NCI-H146 treated with DMSO at 0.1 percent for 48 hours (cell line): ENCODE data around the gene PSD.

Experiments
- DNase-seq: peaks from one replicate; lab custom pipeline; 2025; ENCODE audit not compliant: unreplicated experiment; lab: John Stamatoyannopoulos, UW

PSD gene

DNA sequence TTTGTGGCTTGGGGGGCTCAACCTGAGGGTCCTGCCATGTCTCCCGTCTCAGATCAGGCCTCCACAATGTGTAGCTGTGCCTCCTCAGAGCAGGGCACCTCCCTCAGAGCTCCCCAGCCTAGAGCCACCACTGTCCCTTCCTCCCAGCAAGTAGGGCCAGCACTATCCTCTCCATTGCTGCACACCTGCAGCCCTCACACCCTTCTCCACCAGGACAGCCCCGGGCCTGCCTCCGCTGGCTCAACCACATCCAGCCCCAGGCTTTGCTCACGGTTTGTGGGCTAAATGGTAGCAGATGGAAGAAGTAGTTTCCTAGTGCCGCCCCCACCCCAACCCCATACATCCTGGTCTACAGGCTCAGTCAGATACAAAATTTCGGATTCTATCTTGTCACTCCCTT lies 13.0 kb downstream of the PSD start:
- no peak for DNase-seq

GRCh38 chr10:102405108-102405571 lies 13.4 kb downstream of the PSD start:
- no peak for DNase-seq

- DNase-seq = no peak
These were observed 14.1 kb downstream of the PSD start for GRCh38 chr10:102404361-102405107.

DNA sequence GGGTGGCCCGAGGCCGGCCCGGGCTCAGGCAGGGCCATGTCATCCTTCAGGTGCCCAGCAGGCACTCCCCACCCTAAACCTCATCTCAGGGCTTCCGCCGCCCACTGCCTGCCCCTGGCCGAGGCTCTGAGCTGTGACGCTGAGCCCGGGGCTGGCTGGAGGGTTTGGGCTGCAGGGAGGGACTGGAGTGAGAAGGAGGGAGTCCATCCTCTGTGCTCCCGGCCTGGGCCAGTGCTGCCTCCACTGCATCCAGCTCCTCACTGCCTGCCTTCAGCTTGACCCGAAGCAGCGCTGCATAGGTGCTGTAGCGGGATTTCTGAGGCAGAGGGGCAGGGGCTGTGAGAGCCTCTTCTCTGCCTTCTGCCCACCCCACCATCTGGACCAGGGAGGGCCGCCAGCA lies 15.5 kb downstream of the PSD start:
- no peak for DNase-seq

DNA sequence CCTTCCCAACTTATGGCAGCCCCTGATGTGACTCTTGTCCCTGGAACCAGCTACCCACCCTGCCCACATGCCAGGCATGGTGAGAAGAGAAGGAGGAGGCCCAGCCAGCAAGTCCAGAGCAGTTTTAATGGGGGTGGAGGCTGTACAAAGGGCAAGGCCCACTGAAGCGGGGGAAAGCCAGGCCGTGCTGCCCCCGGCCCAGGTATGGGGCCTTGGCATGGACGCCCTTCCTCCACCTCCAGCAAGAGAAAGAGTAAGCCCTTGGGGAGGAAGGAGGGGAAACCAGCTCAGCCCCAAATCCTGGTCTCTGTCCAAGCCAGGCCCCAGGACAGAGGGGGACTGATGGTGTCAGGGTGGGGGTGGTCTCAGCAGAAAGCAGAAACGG lies 16.1 kb downstream of the PSD start:
- no peak for DNase-seq

- DNase-seq = no peak
These were observed 16.7 kb downstream of the PSD start for GRCh38 chr10:102401735-102402511.

DNA sequence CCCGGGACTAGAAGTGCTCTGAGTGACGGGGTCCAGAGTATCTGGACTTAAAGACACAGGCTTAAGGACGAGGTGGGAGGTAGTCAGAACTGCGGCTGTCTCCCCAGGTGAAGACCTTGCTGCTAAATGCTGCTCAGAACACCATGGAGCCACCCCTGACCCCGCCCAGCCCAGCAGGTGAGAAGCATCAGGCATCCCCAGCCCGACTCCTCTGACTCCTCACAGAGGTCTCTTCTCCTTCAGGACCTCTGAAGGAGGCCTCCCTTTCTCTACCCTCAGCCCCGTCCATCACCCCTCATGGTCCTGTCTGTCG lies 17.3 kb downstream of the PSD start:
- DNase-seq = no peak

DNA sequence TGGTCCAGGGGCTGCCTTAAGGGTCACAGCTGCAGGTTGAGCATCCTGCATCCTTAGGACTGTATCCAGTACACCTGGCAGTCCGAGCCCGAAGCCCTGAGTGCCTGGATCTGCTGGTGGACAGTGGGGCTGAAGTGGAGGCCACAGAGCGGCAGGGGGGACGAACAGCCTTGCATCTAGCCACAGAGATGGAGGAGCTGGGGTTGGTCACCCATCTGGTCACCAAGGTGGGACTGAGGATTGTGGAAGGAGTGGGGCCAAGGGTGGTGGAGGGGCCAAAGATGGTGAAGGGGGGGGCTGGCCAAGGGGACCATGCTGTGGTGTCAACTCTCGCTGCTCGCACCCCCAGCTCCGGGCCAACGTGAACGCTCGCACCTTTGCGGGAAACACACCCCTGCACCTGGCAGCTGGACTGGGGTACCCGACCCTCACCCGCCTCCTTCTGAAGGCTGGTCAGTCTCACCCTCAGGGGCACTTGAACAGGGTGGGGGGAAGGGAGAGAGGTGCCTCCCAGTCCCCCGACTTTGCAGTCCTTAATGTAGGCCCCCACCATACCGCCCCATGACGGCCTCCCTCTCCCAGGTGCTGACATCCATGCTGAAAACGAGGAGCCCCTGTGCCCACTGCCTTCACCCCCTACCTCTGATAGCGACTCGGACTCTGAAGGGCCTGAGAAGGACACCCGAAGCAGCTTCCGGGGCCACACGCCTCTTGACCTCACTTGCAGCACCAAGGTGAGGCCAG lies 17.8 kb downstream of the PSD start:
- no peak for DNase-seq

DNA sequence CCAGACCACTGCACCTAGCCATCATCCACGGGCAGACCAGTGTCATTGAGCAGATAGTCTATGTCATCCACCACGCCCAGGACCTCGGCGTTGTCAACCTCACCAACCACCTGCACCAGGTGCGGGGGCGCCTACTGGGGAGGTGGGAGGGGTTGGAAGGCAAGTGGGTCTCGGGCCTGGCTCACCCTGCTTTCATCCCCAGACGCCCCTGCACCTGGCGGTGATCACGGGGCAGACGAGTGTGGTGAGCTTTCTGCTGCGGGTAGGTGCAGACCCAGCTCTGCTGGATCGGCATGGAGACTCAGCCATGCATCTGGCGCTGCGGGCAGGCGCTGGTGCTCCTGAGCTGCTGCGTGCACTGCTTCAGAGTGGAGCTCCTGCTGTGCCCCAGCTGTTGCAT lies 18.5 kb downstream of the PSD start:
- DNase-seq = peak; percentile 14

GRCh38 chr10:102399217-102400021 lies 19.2 kb downstream of the PSD start:
- DNase-seq = peak; percentile 55

DNA sequence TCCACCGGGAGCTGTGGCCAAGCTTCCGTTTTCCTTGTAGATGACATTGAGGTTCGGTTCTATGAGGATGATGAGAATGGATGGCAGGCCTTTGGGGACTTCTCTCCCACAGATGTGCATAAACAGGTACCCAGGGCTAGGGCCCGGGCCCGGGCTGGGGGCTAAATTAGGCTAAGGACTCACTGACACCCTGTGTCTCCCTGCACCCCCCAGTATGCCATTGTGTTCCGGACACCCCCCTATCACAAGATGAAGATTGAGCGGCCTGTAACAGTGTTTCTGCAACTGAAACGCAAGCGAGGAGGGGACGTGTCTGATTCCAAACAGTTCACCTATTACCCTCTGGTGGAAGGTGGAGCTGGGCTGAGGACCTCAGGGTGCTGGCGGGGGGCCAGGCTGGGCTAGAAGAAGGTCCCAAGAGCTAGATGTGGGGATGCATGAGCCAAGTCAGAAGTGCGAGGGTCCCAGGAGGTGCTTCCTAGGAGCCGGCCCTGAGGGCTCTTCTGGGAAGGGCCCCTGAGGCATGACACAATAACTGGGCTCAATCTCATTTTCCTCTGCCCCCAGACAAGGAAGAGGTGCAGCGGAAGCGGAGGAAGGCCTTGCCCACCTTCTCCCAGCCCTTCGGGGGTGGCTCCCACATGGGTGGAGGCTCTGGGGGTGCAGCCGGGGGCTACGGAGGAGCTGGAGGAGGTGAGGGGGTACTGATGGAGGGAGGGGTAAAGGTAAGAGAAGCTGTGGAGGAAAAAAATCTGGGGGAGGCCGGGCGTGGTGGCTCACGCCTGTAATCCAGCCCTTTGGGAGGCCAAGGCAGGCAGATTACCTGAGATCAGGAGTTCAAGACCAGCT lies 20.2 kb downstream of the PSD start:
- no peak for DNase-seq

DNA sequence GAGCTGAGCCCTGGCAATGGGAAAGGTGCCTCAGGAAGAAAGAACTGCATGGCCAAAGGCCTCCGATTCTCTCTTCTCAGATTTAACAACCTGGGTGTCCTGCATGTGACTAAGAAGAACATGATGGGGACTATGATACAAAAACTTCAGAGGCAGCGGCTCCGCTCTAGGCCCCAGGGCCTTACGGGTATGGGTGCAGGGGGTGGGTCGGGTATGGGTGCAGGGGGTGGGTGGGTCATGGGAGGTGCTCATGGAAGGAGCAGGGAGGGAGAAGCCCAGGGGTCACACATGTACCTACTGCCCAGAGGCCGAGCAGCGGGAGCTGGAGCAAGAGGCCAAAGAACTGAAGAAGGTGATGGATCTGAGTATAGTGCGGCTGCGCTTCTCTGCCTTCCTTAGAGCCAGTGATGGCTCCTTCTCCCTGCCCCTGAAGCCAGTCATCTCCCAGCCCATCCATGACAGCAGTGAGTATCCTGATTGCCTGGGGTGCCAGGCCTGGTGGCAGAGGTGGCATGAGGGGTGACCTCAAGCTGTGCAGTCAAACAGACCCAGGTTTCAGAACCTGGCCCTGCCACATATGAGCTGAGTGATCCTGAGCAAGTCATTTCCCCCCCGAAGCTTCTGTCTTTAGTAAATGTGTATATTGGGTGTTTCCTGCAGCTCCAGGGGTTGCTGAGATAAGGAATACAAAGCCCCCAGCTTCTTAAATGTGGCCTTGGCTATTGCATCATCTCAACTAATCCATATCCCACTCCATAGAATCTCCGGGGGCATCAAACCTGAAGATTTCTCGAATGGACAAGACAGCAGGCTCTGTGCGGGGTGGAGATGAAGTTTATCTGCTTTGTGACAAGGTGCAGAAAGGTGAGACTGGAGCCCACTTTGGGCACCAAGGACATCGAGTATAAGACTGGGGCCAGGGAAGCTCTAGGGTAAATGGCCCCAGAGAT lies 21.1 kb downstream of the PSD start:
- no peak for DNase-seq

- DNase-seq = no peak
These were observed 21.8 kb downstream of the PSD start for GRCh38 chr10:102396730-102397151.

- no peak for DNase-seq
These were observed 22.3 kb downstream of the PSD start for GRCh38 chr10:102396317-102396650.

DNA sequence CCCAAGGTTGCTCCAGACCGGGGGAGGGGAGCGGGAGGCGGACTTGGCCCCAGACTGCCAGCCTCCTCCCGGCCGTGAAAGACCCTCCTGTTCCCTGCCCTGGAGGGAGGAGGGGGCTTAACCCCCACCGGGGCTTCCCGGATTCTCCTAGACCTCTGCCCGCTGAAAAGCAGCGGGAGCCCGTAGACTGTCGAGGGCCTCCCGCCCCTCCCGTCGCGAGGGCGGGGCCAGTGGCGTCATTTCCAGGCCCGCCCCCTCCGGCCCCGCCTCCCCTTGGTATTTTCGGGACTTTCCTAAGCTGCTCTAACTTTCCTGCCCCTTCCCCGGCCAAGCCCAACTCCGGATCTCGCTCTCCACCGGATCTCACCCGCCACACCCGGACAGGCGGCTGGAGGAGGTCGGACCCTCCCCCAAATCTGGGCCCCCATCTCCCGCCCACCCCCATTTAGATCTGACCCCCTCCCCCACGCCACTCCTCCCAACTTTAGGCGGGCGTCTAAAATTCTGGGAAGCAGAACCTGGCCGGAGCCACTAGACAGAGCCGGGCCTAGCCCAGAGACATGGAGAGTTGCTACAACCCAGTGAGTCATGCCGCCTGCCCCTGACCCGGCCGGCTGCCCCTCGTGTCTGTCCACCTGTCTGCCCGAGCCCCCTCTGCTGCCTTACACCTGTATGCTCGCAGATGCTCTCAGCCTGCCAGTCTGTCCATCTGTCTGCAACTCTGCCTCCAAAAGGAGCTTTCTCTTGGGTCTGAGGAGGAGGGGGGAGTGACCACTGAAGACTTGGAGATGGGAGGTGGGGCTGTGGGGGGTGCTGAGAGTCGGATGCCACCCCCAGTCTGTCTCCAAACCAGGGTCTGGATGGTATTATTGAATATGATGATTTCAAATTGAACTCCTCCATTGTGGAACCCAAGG lies 22.9 kb downstream of the PSD start, which contains the start of gene NFKB2:
Gene NFKB2, plus strand, starts transcription at position 306 of the 917 bp plus-strand sequence. Its CDS starts 255 bp downstream, at position 561.
- peak; percentile 31 for DNase-seq

GRCh38 chr10:102394801-102395399 lies 23.7 kb downstream of the PSD start:
- DNase-seq = no peak

- peak; percentile 54 for DNase-seq
These were observed 24.3 kb downstream of the PSD start for GRCh38 chr10:102394079-102394800.
